ENCODE data around the gene KAT5. TPM values are rescaled to one million over a fixed set of nuclear protein-coding genes. Genes with fewer than 3 reads are reported as not detected.
"Not testable (repeated sequence)": the region's sequence is repeated elsewhere in the genome, so short reads cannot be mapped to it uniquely, and the experiment has no call there.

KAT5 gene
- total RNA-seq = 10 to 100 TPM; 55.9 to 61.6 TPM

- POLR2A ChIA-PET = interaction anchor here (0.6 to 1.7 kb wide), 14 partner anchors 9 to 333 kb away, joined by 3 to 13 read pairs (median 3); partner anchors contain the start of genes AP5B1, BANF1, C11orf68 and DRAP1
- Mint-ChIP-seq H3K36me3 (peaks cover 26% of the 10 kb centered on the region), H3K4me3 (peak within 1 kb of the TSS; percentile 90), H3K4me1 (ENCODE audit: low read depth) (peaks cover 27% of the 10 kb centered on the region), H3K9me3 (no peaks in the 10 kb centered on the region), H3K27me3 (no peaks in the 10 kb centered on the region), H3K27ac (peak within 1 kb of the TSS; percentile 97)
- intact Hi-C loops (cut with micrococcal nuclease) = loop anchor here (1.0 to 5.0 kb wide), 8 partner anchors 8 to 290 kb away; partner anchors contain the start of genes BANF1, C11orf68, DRAP1 and EIF1AD
- CTCF ChIA-PET = interaction anchor here (0.7 to 3.2 kb wide), 44 partner anchors 8 to 339 kb away, joined by 3 to 72 read pairs (median 6); partner anchors contain the start of genes AP5B1, BANF1, CCDC85B and EIF1AD
- peak; percentile 99 for DNase-seq
Observed at GRCh38 chr11:65711785-65712632, at the start of gene KAT5. KAT5 (plus strand) TSS chr11:65712252; CDS start chr11:65712268, 16 bp downstream.

- intact Hi-C loops (cut with micrococcal nuclease) = loop anchor here (1.0 to 2.0 kb wide), 4 partner anchors 10 to 280 kb away; partner anchors contain the start of genes PCNX3, SIPA1 and SLC25A45
- CTCF ChIA-PET = interaction anchor here (0.6 to 1.6 kb wide), 12 partner anchors 9 to 359 kb away, joined by 3 to 8 read pairs (median 3); partner anchors contain the start of genes CCDC85B, FIBP and PCNX3
- H3K4me3 Mint-ChIP-seq = peak within 1 kb of the TSS; percentile 85
Observed at GRCh38 chr11:65662799-65663638, 49.0 kb upstream of the KAT5 start, which contains the start of gene RELA. RELA (minus strand) TSS chr11:65662916; CDS start chr11:65662832, 84 bp downstream.

GRCh38 chr11:65663639-65664200, 48.3 kb upstream of the KAT5 start:
- peak overlapping the region; percentile 95 for H3K27ac Mint-ChIP-seq
- H3K27me3 Mint-ChIP-seq = no peaks in the 10 kb centered on the region
- H3K9me3 Mint-ChIP-seq = no peaks in the 10 kb centered on the region
- H3K4me1 Mint-ChIP-seq (ENCODE audit: low read depth) = peaks cover 34% of the 10 kb centered on the region
- H3K36me3 Mint-ChIP-seq = peaks cover 26% of the 10 kb centered on the region
- POLR2A ChIA-PET = interaction anchor here (0.6 to 2.4 kb wide), 9 partner anchors 11 to 1576 kb away, joined by 3 to 28 read pairs (median 5); partner anchors contain the start of genes MUS81, NEAT1 and PCNX3
- DNase-seq = peak; percentile 68
- H3K4me3 Mint-ChIP-seq = peak overlapping the region; percentile 82
- CTCF ChIA-PET = interaction anchor here (0.9 to 1.6 kb wide), 10 partner anchors 9 to 227 kb away, joined by 3 to 8 read pairs (median 4); partner anchors contain the start of genes CCDC85B and PCNX3
- intact Hi-C loops (cut with micrococcal nuclease) = loop anchor here (1.0 to 2.0 kb wide), 4 partner anchors 10 to 281 kb away; partner anchors contain the start of genes PCNX3, SIPA1 and SLC25A45

More at GRCh38 chr11:65662799-65663638, 49.0 kb upstream of the KAT5 start, which contains the start of gene RELA:
- Mint-ChIP-seq H3K27ac (peak within 1 kb of the TSS; percentile 95), H3K27me3 (no peaks in the 10 kb centered on the region), H3K36me3 (peaks cover 30% of the 10 kb centered on the region), H3K4me1 (ENCODE audit: low read depth) (peaks cover 38% of the 10 kb centered on the region), H3K9me3 (no peaks in the 10 kb centered on the region)
- POLR2A ChIA-PET = interaction anchor here (0.5 to 2.4 kb wide), 13 partner anchors 10 to 255 kb away, joined by 3 to 28 read pairs (median 4); partner anchors contain the start of genes MUS81 and PCNX3
- peak; percentile 95 for DNase-seq

GRCh38 chr11:65672180-65672860, 39.7 kb upstream of the KAT5 start:
- POLR2A ChIA-PET = no interaction called here
- Mint-ChIP-seq H3K27ac (no peak overlapping the region), H3K27me3 (no peaks in the 10 kb centered on the region), H3K36me3 (no peaks in the 10 kb centered on the region), H3K4me1 (ENCODE audit: low read depth) (peaks cover 3% of the 10 kb centered on the region), H3K4me3 (no peak overlapping the region), H3K9me3 (no peaks in the 10 kb centered on the region)
- intact Hi-C loops (cut with micrococcal nuclease) = no loop called here
- CTCF ChIA-PET = interaction anchor here (0.6 to 1.4 kb wide), 2 partner anchors 9 to 107 kb away, joined by 3 read pairs; no protein-coding TSS in a partner anchor
- no peak for DNase-seq

GRCh38 chr11:65672982-65673381, 39.1 kb upstream of the KAT5 start:
- no peaks in the 10 kb centered on the region for H3K36me3 Mint-ChIP-seq
- no peak for DNase-seq
- POLR2A ChIA-PET = no interaction called here
- H3K27ac Mint-ChIP-seq = no peak overlapping the region
- CTCF ChIA-PET = interaction anchor here (0.6 kb wide), 1 partner anchor 9 kb away, joined by 3 read pairs; no protein-coding TSS in a partner anchor
- no peak overlapping the region for H3K4me3 Mint-ChIP-seq
- no peaks in the 10 kb centered on the region for H3K27me3 Mint-ChIP-seq
- intact Hi-C loops (cut with micrococcal nuclease) = no loop called here
- peaks cover 3% of the 10 kb centered on the region for H3K4me1 Mint-ChIP-seq (ENCODE audit: low read depth)
- no peaks in the 10 kb centered on the region for H3K9me3 Mint-ChIP-seq

- no peak for DNase-seq
- H3K4me1 Mint-ChIP-seq (ENCODE audit: low read depth) = no peaks in the 10 kb centered on the region
- POLR2A ChIA-PET = no interaction called here
- intact Hi-C loops (cut with micrococcal nuclease) = no loop called here
- CTCF ChIA-PET = interaction anchor here (0.6 kb wide), 1 partner anchor 79 kb away, joined by 3 read pairs; no protein-coding TSS in a partner anchor
- no peaks in the 10 kb centered on the region for H3K9me3 Mint-ChIP-seq
- no peak overlapping the region for H3K27ac Mint-ChIP-seq
- H3K36me3 Mint-ChIP-seq = no peaks in the 10 kb centered on the region
- H3K27me3 Mint-ChIP-seq = peaks cover 5% of the 10 kb centered on the region
- H3K4me3 Mint-ChIP-seq = no peak overlapping the region
Observed at GRCh38 chr11:65680192-65680743, 31.8 kb upstream of the KAT5 start.

- H3K4me3 Mint-ChIP-seq; DNase-seq; H3K27me3 Mint-ChIP-seq; POLR2A ChIA-PET; H3K9me3 Mint-ChIP-seq; CTCF ChIA-PET; intact Hi-C loops (cut with micrococcal nuclease); H3K36me3 Mint-ChIP-seq; H3K4me1 Mint-ChIP-seq (ENCODE audit: low read depth); H3K27ac Mint-ChIP-seq: not testable (repeated sequence)
Observed at GRCh38 chr11:65683480-65683879, 28.6 kb upstream of the KAT5 start.

GRCh38 chr11:65685981-65686380, 26.1 kb upstream of the KAT5 start:
- peaks cover 5% of the 10 kb centered on the region for H3K27me3 Mint-ChIP-seq
- H3K4me1 Mint-ChIP-seq (ENCODE audit: low read depth) = no peaks in the 10 kb centered on the region
- intact Hi-C loops (cut with micrococcal nuclease) = no loop called here
- ChIA-PET CTCF (interaction anchor here (0.6 kb wide), 1 partner anchor 91 kb away, joined by 4 read pairs; no protein-coding TSS in a partner anchor), POLR2A (no interaction called here)
- no peak overlapping the region for H3K4me3 Mint-ChIP-seq
- H3K9me3 Mint-ChIP-seq = no peaks in the 10 kb centered on the region
- no peak for DNase-seq
- H3K27ac Mint-ChIP-seq = no peak overlapping the region
- no peaks in the 10 kb centered on the region for H3K36me3 Mint-ChIP-seq

GRCh38 chr11:65691847-65692246, 20.2 kb upstream of the KAT5 start:
- CTCF ChIA-PET = interaction anchor here (0.5 to 3.1 kb wide), 4 partner anchors 14 to 410 kb away, joined by 3 to 8 read pairs (median 4); partner anchors contain the start of gene KAT5

GRCh38 chr11:65692367-65692766, 19.7 kb upstream of the KAT5 start:
- Mint-ChIP-seq H3K27me3 (no peaks in the 10 kb centered on the region), H3K36me3 (no peaks in the 10 kb centered on the region), H3K4me3 (no peak overlapping the region), H3K27ac (no peak overlapping the region), H3K4me1 (ENCODE audit: low read depth) (no peaks in the 10 kb centered on the region), H3K9me3 (no peaks in the 10 kb centered on the region)
- no peak for DNase-seq
- CTCF ChIA-PET = interaction anchor here (0.5 to 3.1 kb wide), 3 partner anchors 13 to 411 kb away, joined by 4 to 8 read pairs (median 5); partner anchors contain the start of gene KAT5
- POLR2A ChIA-PET = interaction anchor here (0.6 kb wide), 1 partner anchor 71 kb away, joined by 3 read pairs; no protein-coding TSS in a partner anchor
- intact Hi-C loops (cut with micrococcal nuclease) = no loop called here

More at GRCh38 chr11:65691847-65692246, 20.2 kb upstream of the KAT5 start:
- H3K27ac Mint-ChIP-seq; H3K4me3 Mint-ChIP-seq; H3K27me3 Mint-ChIP-seq; H3K4me1 Mint-ChIP-seq (ENCODE audit: low read depth); H3K36me3 Mint-ChIP-seq; DNase-seq; intact Hi-C loops (cut with micrococcal nuclease); H3K9me3 Mint-ChIP-seq; POLR2A ChIA-PET: not testable (repeated sequence)

Data from activated CD4-positive, alpha-beta memory T cell treated with anti-CD3 and anti-CD28 coated beads for 36 hours (primary cell).